ENCODE results near the gene MSL1.

MSL1 gene

DNA sequence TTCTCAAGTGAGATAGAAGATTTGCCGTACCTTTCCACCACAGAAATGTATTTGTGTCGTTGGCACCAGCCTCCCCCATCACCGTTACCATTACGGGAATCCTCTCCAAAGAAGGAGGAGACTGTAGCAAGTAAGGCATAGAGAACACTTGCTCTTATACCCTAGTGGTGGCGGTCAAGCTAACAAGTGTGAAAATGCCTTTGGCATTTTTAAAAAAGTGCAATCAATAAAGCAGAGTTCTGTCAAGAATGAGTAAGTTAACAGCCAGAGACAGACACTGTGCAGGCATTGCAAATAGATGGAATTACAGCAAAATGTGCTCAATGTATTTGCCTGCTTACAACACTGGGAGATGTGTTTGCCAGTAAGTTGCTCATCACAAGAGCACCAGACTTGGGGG is 7.7 kb downstream of the MSL1 start:
- TF ChIP-seq EZH2phosphoT487 (IDR thresholded peaks at IDR 0.05; ENCODE audit: borderline replicate concordance, low read length), result no peak
- TF ChIP-seq, protein P1, sequence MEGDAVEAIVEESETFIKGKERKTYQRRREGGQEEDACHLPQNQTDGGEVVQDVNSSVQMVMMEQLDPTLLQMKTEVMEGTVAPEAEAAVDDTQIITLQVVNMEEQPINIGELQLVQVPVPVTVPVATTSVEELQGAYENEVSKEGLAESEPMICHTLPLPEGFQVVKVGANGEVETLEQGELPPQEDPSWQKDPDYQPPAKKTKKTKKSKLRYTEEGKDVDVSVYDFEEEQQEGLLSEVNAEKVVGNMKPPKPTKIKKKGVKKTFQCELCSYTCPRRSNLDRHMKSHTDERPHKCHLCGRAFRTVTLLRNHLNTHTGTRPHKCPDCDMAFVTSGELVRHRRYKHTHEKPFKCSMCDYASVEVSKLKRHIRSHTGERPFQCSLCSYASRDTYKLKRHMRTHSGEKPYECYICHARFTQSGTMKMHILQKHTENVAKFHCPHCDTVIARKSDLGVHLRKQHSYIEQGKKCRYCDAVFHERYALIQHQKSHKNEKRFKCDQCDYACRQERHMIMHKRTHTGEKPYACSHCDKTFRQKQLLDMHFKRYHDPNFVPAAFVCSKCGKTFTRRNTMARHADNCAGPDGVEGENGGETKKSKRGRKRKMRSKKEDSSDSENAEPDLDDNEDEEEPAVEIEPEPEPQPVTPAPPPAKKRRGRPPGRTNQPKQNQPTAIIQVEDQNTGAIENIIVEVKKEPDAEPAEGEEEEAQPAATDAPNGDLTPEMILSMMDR (IDR thresholded peaks at IDR 0.05; ENCODE audit: low read depth, low read length, poor library complexity, severe bottlenecking), result no peak
- Histone ChIP-seq H3K9me3 (ENCODE audit: control insufficient read depth, insufficient read depth, low read length) (no peaks in the 10 kb centered on the region), H3K79me2 (ENCODE audit: control insufficient read depth, low read length) (peaks cover 40% of the 10 kb centered on the region), H3K36me3 (ENCODE audit: control insufficient read depth, low read length) (peaks cover 97% of the 10 kb centered on the region), H3K4me3 (ENCODE audit: low read length) (no peak overlapping the region), H3K4me2 (ENCODE audit: low read length) (no peak overlapping the region), H3K4me1 (ENCODE audit: control insufficient read depth, low read length) (peaks cover 5% of the 10 kb centered on the region), H4K20me1 (ENCODE audit: control insufficient read depth, insufficient read depth, low read depth, low read length) (peaks cover 4% of the 10 kb centered on the region; the same call in 1 of the 2 replicates), H3K27ac (ENCODE audit: low read depth, low read length) (no peak overlapping the region), H3K27me3 (ENCODE audit: control insufficient read depth, low read length) (no peaks in the 10 kb centered on the region), H3F3A (ENCODE audit: control insufficient read depth, insufficient read depth) (peaks cover 2% of the 10 kb centered on the region; the same call in 1 of the 2 replicates), H3K9me2 (replicated peaks; ENCODE audit: control insufficient read depth, low read length) (no peaks in the 10 kb centered on the region)

DNA sequence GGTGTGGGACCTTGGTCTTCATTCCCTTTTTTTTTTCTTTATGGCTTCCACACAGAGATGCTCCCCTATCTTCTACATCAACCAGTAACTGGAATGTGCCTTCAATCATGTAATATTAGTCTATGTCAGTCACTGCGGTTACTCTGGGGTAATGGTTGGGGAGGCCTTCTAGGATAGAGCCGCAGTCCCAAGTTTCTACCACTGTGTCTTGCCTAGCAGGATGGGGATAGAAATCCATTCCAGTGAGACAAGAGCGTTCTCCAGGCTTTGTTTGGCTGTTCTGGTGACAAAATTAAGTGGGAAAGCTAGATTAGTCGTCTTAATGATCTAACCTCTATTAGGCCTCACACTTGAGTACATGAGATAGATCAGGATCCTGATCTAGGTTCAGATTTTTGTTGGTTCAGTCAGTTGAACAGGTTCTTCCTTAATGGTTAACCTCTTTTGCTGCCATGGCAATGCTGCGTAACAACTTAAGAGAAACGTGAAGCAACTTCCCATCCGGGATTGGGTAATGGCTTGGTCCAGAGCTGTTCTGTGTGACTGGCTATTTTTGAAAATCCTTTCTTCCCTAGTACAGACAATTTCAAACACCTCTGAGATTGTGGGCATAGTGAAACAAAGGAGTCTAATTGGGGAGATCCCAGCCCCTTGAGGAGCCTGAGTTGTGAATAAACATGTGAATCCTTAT is 8.7 kb downstream of the MSL1 start:
- H4K20me1 ChIP-seq (ENCODE audit: control insufficient read depth, insufficient read depth, low read depth, low read length), result no peaks in the 10 kb centered on the region
- TF ChIP-seq EZH2phosphoT487 (IDR thresholded peaks at IDR 0.05; ENCODE audit: borderline replicate concordance, low read length), result no peak
- TF ChIP-seq, protein P1 (IDR thresholded peaks at IDR 0.05; ENCODE audit: low read depth, low read length, poor library complexity, severe bottlenecking), result no peak
- H3K9me2 ChIP-seq (replicated peaks; ENCODE audit: control insufficient read depth, low read length), result no peaks in the 10 kb centered on the region
- H3K27ac ChIP-seq (ENCODE audit: low read depth, low read length), result no peak overlapping the region
- no peak overlapping the region for H3K4me3 ChIP-seq (ENCODE audit: low read length)
- peaks cover 30% of the 10 kb centered on the region for H3K79me2 ChIP-seq (ENCODE audit: control insufficient read depth, low read length)
- H3K27me3 ChIP-seq (ENCODE audit: control insufficient read depth, low read length), result no peaks in the 10 kb centered on the region
- no peak overlapping the region for H3K4me2 ChIP-seq (ENCODE audit: low read length)
- no peaks in the 10 kb centered on the region for H3K9me3 ChIP-seq (ENCODE audit: control insufficient read depth, insufficient read depth, low read length)
- H3F3A ChIP-seq (ENCODE audit: control insufficient read depth, insufficient read depth), result peaks cover 8% of the 10 kb centered on the region
- peaks cover 97% of the 10 kb centered on the region for H3K36me3 ChIP-seq (ENCODE audit: control insufficient read depth, low read length)
- H3K4me1 ChIP-seq (ENCODE audit: control insufficient read depth, low read length), result no peaks in the 10 kb centered on the region

DNA sequence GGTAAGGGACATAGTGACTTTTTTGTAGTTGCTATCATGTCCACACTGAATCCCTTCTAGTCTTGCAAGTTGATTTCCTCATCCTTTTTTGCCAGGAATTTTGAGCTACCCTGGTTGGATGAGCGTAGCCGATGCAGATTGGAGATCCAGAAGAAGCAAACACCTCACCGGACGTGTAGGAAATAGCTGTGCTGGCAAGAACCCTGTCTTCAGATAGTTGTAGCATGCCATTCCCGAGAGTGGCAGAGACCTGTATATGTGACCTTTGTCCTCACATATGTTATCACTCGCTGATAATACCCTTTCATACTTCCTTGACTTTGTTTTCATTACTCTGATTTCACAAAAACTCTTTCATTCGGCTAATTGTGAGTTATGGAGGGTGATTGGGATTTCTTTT is 12.4 kb downstream of the MSL1 start:
- H3K9me2 ChIP-seq (replicated peaks; ENCODE audit: control insufficient read depth, low read length), result no peaks in the 10 kb centered on the region
- peaks cover 6% of the 10 kb centered on the region for H3K4me1 ChIP-seq (ENCODE audit: control insufficient read depth, low read length)
- H3K27ac ChIP-seq (ENCODE audit: low read depth, low read length), result no peak overlapping the region
- peaks cover 19% of the 10 kb centered on the region for H3K79me2 ChIP-seq (ENCODE audit: control insufficient read depth, low read length)
- H3K36me3 ChIP-seq (ENCODE audit: control insufficient read depth, low read length), result peaks cover 89% of the 10 kb centered on the region
- H3F3A ChIP-seq (ENCODE audit: control insufficient read depth, insufficient read depth), result peaks cover 22% of the 10 kb centered on the region
- H4K20me1 ChIP-seq (ENCODE audit: control insufficient read depth, insufficient read depth, low read depth, low read length), result no peaks in the 10 kb centered on the region
- no peaks in the 10 kb centered on the region for H3K27me3 ChIP-seq (ENCODE audit: control insufficient read depth, low read length)
- no peak overlapping the region for H3K4me2 ChIP-seq (ENCODE audit: low read length)
- no peak overlapping the region for H3K4me3 ChIP-seq (ENCODE audit: low read length)
- no peaks in the 10 kb centered on the region for H3K9me3 ChIP-seq (ENCODE audit: control insufficient read depth, insufficient read depth, low read length)
- no peak for TF ChIP-seq EZH2phosphoT487 (IDR thresholded peaks at IDR 0.05; ENCODE audit: borderline replicate concordance, low read length)
- TF ChIP-seq, protein P1 (IDR thresholded peaks at IDR 0.05; ENCODE audit: low read depth, low read length, poor library complexity, severe bottlenecking), result no peak

All from DOHH2 (cell line).